ENCODE results near the gene DLK2. TPM values are rescaled to one million over a fixed set of nuclear protein-coding genes. Genes with fewer than 3 reads are reported as not detected.

DLK2 gene
- total and polyA plus RNA-seq, 2 of the 13 experiments (the other 11 are each of a cell fraction or from before 2014, with no cell fraction given): 1.2 to 3.8 TPM

DNA sequence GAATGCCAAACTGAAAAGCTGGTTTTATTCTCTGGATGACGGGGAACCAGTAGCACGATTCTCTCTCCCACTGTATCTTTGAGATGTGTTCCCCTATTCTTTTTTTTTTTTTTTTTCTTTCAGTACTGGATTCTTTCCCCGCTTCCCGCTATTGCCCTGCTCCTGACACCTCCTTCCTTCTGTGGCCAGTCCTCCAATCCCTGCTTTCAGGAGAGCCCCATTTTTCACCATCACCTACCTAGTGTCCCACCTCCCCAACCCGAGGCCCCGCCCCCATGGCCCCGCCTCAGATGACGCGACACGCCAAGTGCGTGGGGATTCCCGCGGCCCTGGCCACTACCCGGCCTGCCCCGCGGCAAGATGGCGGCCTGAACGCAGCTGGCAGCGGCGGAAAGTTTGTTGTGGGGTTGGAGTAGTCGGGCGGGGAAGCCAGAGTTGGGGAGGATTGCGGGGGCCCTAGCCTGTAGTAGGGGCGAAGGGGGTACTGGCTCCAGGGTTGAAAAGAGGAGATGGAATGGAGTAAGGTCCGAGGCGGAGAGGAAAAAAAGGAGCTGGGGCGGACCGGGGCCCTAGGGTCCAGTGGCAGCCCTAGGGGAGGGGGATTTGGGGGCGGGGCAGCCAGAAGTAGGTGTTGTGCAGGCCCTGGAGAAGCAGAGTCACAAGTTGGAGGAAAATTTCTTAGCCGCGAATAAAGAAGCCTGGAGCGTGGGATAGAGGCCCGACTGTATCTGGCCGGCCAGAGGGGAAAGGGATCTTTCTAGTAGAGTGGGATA lies 22.1 kb upstream of the DLK2 start, which contains the start of gene TJAP1 (continued):
- TF ChIP-seq NFIB (CRISPR knock-in tag; IDR thresholded peaks at IDR 0.05; ENCODE audit: borderline replicate concordance) (no peak), ZNF790 (CRISPR knock-in tag; IDR thresholded peaks at IDR 0.05; ENCODE audit: borderline replicate concordance) (no peak), ZNF562 (CRISPR knock-in tag; IDR thresholded peaks at IDR 0.05; ENCODE audit: borderline replicate concordance) (no peak), HOXA3 (CRISPR knock-in tag; IDR thresholded peaks at IDR 0.05) (peak; percentile 88), ZNF552 (CRISPR knock-in tag; IDR thresholded peaks at IDR 0.05; ENCODE audit: borderline replicate concordance) (no peak), ZNF260 (CRISPR knock-in tag; IDR thresholded peaks at IDR 0.05; ENCODE audit: borderline replicate concordance, low read depth) (0 out of 2 replicates have a peak, but pooled peaks have one; percentile 29), NR2F6 (IDR thresholded peaks at IDR 0.05) (no peak), NR2F6 (CRISPR knock-in tag; IDR thresholded peaks at IDR 0.05) (0 out of 2 replicates have a peak, but pooled peaks have one; percentile 10), TOPORS (CRISPR knock-in tag; IDR thresholded peaks at IDR 0.05) (0 out of 2 replicates have a peak, but pooled peaks have one; percentile 57), HMG20A (CRISPR knock-in tag; IDR thresholded peaks at IDR 0.05; ENCODE audit: borderline replicate concordance) (no peak), JUNB (CRISPR knock-in tag; IDR thresholded peaks at IDR 0.05; ENCODE audit: borderline replicate concordance) (no peak), ZNF737 (CRISPR knock-in tag; IDR thresholded peaks at IDR 0.05; ENCODE audit: borderline replicate concordance) (no peak), ZNF546 (CRISPR knock-in tag; conservative IDR thresholded peaks at IDR 0.05) (no peak), ELF4 (CRISPR knock-in tag; IDR thresholded peaks at IDR 0.05; ENCODE audit: borderline replicate concordance) (no peak), ESRRA (CRISPR knock-in tag; IDR thresholded peaks at IDR 0.05; ENCODE audit: low read depth) (no peak), TRIM24 (CRISPR knock-in tag; IDR thresholded peaks at IDR 0.05) (no peak), MEIS1 (CRISPR knock-in tag; IDR thresholded peaks at IDR 0.05; ENCODE audit: borderline replicate concordance) (0 out of 2 replicates have a peak, but pooled peaks have one; percentile 61), ZZZ3 (CRISPR knock-in tag; IDR thresholded peaks at IDR 0.05; ENCODE audit: borderline replicate concordance) (peak; percentile 92; the same call in 1 of the 2 replicates), CREB1 (IDR thresholded peaks at IDR 0.05) (peak; percentile 84), CREB1 (CRISPR knock-in tag; IDR thresholded peaks at IDR 0.05) (peak; percentile 95), ZNF460 (CRISPR knock-in tag; IDR thresholded peaks at IDR 0.05; ENCODE audit: borderline replicate concordance) (no peak)
- TF ChIP-seq, protein P1, sequence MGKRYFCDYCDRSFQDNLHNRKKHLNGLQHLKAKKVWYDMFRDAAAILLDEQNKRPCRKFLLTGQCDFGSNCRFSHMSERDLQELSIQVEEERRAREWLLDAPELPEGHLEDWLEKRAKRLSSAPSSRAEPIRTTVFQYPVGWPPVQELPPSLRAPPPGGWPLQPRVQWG (CRISPR knock-in tag; IDR thresholded peaks at IDR 0.05; ENCODE audit: borderline replicate concordance, low read depth): no peak
- TF ChIP-seq, protein P2, sequence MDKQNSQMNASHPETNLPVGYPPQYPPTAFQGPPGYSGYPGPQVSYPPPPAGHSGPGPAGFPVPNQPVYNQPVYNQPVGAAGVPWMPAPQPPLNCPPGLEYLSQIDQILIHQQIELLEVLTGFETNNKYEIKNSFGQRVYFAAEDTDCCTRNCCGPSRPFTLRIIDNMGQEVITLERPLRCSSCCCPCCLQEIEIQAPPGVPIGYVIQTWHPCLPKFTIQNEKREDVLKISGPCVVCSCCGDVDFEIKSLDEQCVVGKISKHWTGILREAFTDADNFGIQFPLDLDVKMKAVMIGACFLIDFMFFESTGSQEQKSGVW (CRISPR knock-in tag; IDR thresholded peaks at IDR 0.05; ENCODE audit: borderline replicate concordance): no peak
- TF ChIP-seq, protein P3, sequence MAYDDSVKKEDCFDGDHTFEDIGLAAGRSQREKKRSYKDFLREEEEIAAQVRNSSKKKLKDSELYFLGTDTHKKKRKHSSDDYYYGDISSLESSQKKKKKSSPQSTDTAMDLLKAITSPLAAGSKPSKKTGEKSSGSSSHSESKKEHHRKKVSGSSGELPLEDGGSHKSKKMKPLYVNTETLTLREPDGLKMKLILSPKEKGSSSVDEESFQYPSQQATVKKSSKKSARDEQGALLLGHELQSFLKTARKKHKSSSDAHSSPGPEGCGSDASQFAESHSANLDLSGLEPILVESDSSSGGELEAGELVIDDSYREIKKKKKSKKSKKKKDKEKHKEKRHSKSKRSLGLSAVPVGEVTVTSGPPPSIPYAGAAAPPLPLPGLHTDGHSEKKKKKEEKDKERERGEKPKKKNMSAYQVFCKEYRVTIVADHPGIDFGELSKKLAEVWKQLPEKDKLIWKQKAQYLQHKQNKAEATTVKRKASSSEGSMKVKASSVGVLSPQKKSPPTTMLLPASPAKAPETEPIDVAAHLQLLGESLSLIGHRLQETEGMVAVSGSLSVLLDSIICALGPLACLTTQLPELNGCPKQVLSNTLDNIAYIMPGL (CRISPR knock-in tag; IDR thresholded peaks at IDR 0.05; ENCODE audit: borderline replicate concordance in 1 of 2, low read depth in 1 of 2): peak; percentile 69 to 78; a peak in 2 of 4 replicates
- TF ChIP-seq, protein P4, sequence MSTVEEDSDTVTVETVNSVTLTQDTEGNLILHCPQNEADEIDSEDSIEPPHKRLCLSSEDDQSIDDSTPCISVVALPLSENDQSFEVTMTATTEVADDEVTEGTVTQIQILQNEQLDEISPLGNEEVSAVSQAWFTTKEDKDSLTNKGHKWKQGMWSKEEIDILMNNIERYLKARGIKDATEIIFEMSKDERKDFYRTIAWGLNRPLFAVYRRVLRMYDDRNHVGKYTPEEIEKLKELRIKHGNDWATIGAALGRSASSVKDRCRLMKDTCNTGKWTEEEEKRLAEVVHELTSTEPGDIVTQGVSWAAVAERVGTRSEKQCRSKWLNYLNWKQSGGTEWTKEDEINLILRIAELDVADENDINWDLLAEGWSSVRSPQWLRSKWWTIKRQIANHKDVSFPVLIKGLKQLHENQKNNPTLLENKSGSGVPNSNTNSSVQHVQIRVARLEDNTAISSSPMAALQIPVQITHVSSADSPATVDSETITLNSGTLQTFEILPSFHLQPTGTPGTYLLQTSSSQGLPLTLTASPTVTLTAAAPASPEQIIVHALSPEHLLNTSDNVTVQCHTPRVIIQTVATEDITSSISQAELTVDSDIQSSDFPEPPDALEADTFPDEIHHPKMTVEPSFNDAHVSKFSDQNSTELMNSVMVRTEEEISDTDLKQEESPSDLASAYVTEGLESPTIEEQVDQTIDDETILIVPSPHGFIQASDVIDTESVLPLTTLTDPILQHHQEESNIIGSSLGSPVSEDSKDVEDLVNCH (CRISPR knock-in tag; IDR thresholded peaks at IDR 0.05): no peak
